ENCODE measurements around the gene CFAP46.

DNA sequence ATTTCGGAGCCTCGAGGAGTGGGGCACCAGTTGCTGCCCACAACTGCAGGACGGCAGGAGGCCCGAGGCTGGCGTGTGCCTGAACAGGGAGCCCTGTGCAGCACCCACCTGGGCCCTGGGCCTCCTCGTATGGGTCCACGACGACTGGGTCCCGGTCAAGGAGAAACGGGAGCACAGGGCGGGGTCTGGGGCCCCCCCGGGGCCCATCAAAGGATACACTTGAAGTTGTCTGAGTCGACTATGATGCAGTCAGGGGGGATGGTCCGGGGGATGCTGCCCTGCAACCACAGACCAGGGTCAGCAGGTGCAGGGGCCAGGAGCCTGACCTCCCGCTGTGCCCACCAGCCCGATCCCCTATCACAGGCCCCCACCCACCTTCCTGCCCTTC is 127.9 kb downstream of the CFAP46 start:
- no peak for TF ChIP-seq TCF7L2 (IDR thresholded peaks at IDR 0.05; ENCODE audit: low read depth, low read length)
- TF ChIP-seq, protein P1, sequence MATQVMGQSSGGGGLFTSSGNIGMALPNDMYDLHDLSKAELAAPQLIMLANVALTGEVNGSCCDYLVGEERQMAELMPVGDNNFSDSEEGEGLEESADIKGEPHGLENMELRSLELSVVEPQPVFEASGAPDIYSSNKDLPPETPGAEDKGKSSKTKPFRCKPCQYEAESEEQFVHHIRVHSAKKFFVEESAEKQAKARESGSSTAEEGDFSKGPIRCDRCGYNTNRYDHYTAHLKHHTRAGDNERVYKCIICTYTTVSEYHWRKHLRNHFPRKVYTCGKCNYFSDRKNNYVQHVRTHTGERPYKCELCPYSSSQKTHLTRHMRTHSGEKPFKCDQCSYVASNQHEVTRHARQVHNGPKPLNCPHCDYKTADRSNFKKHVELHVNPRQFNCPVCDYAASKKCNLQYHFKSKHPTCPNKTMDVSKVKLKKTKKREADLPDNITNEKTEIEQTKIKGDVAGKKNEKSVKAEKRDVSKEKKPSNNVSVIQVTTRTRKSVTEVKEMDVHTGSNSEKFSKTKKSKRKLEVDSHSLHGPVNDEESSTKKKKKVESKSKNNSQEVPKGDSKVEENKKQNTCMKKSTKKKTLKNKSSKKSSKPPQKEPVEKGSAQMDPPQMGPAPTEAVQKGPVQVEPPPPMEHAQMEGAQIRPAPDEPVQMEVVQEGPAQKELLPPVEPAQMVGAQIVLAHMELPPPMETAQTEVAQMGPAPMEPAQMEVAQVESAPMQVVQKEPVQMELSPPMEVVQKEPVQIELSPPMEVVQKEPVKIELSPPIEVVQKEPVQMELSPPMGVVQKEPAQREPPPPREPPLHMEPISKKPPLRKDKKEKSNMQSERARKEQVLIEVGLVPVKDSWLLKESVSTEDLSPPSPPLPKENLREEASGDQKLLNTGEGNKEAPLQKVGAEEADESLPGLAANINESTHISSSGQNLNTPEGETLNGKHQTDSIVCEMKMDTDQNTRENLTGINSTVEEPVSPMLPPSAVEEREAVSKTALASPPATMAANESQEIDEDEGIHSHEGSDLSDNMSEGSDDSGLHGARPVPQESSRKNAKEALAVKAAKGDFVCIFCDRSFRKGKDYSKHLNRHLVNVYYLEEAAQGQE (IDR thresholded peaks at IDR 0.05; ENCODE audit: insufficient read depth in 1 of 2, low read depth in 2 of 2, low read length in 1 of 2), result no peak
- TF ChIP-seq, protein P2, sequence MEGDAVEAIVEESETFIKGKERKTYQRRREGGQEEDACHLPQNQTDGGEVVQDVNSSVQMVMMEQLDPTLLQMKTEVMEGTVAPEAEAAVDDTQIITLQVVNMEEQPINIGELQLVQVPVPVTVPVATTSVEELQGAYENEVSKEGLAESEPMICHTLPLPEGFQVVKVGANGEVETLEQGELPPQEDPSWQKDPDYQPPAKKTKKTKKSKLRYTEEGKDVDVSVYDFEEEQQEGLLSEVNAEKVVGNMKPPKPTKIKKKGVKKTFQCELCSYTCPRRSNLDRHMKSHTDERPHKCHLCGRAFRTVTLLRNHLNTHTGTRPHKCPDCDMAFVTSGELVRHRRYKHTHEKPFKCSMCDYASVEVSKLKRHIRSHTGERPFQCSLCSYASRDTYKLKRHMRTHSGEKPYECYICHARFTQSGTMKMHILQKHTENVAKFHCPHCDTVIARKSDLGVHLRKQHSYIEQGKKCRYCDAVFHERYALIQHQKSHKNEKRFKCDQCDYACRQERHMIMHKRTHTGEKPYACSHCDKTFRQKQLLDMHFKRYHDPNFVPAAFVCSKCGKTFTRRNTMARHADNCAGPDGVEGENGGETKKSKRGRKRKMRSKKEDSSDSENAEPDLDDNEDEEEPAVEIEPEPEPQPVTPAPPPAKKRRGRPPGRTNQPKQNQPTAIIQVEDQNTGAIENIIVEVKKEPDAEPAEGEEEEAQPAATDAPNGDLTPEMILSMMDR (IDR thresholded peaks at IDR 0.05), result no peak

Data from Panc1 (cell line).